ENCODE data around the gene SYT2. TPM values are rescaled to one million over a fixed set of nuclear protein-coding genes. Genes with fewer than 3 reads are reported as not detected.
"Not testable (repeated sequence)": the region's sequence is repeated elsewhere in the genome, so short reads cannot be mapped to it uniquely, and the experiment has no call there.

SYT2 gene
- total and polyA plus RNA-seq, 4 donors: 0.01 to 0.23 (median 0.03) TPM

GRCh38 chr1:202623075-202623474, 87.2 kb downstream of the SYT2 start:
- no peak overlapping the region for H3K9ac ChIP-seq (ENCODE audit: insufficient read depth in 1 of 2, low read length in 2 of 2)
- TF ChIP-seq CTCF (IDR thresholded peaks at IDR 0.05; ENCODE audit: control extremely low read depth, extremely low read depth): no peak
- no peaks in the 10 kb centered on the region for H3K9me3 ChIP-seq (ENCODE audit: control insufficient read depth in 4 of 4, insufficient read depth in 3 of 4, low read length in 3 of 4)
- ATAC-seq (ENCODE audit: insufficient read depth, low FRiP score) (no peak), DNase-seq (peak; percentile 22 to 53 (median 28))
- H3K4me1 ChIP-seq (ENCODE audit: control insufficient read depth in 5 of 5, insufficient read depth in 5 of 5, low read length in 5 of 5): peaks cover 0 to 19% (median 4%) of the 10 kb centered on the region in 5 donors
- H3K27me3 ChIP-seq (ENCODE audit: control insufficient read depth in 3 of 3, insufficient read depth in 3 of 3, low read length in 2 of 3): peaks cover 0 to 3% (median 0%) of the 10 kb centered on the region in 3 donors
- H3K36me3 ChIP-seq (ENCODE audit: control insufficient read depth in 4 of 4, insufficient read depth in 4 of 4, low read length in 4 of 4): no peaks in the 10 kb centered on the region
- no peak overlapping the region for H3K27ac ChIP-seq (ENCODE audit: low read depth in 1 of 2, low read length in 1 of 2)
- H3K4me3 ChIP-seq: no peak overlapping the region
- WGBS, 2 donors: 58 to 61% methylated on average over 7 of the region's 7 CpGs

- DNase-seq: no peak
- H3K4me3 ChIP-seq: no peak overlapping the region
- H3K9me3 ChIP-seq (ENCODE audit: control insufficient read depth in 4 of 4, insufficient read depth in 3 of 4, low read length in 3 of 4): no peaks in the 10 kb centered on the region
- 91 to 97% methylated on average over 8 of the region's 8 CpGs for WGBS, 2 donors
- no peak for TF ChIP-seq CTCF (IDR thresholded peaks at IDR 0.05; ENCODE audit: control extremely low read depth, extremely low read depth)
- no peak overlapping the region for H3K9ac ChIP-seq (ENCODE audit: insufficient read depth in 1 of 2, low read length in 2 of 2)
- H3K27me3 ChIP-seq (ENCODE audit: control insufficient read depth in 3 of 3, insufficient read depth in 3 of 3, low read length in 2 of 3): peaks cover 0 to 3% (median 0%) of the 10 kb centered on the region in 3 donors
- H3K36me3 ChIP-seq (ENCODE audit: control insufficient read depth in 4 of 4, insufficient read depth in 4 of 4, low read length in 4 of 4): no peaks in the 10 kb centered on the region
- no peak for ATAC-seq (ENCODE audit: insufficient read depth, low FRiP score)
- no peak overlapping the region for H3K27ac ChIP-seq (ENCODE audit: low read depth in 1 of 2, low read length in 1 of 2)
- H3K4me1 ChIP-seq (ENCODE audit: control insufficient read depth in 5 of 5, insufficient read depth in 5 of 5, low read length in 5 of 5): peaks cover 0 to 19% (median 4%) of the 10 kb centered on the region in 5 donors
These were observed 87.9 kb downstream of the SYT2 start for GRCh38 chr1:202622388-202622787.

GRCh38 chr1:202621446-202621845, 88.8 kb downstream of the SYT2 start:
- Histone ChIP-seq H3K9me3 (ENCODE audit: control insufficient read depth in 4 of 4, insufficient read depth in 3 of 4, low read length in 3 of 4) (no peaks in the 10 kb centered on the region), H3K4me3 (no peak overlapping the region), H3K27me3 (ENCODE audit: control insufficient read depth in 3 of 3, insufficient read depth in 3 of 3, low read length in 2 of 3) (peaks cover 0 to 3% (median 0%) of the 10 kb centered on the region in 3 donors), H3K27ac (ENCODE audit: low read depth in 1 of 2, low read length in 1 of 2) (no peak overlapping the region), H3K4me1 (ENCODE audit: control insufficient read depth in 5 of 5, insufficient read depth in 5 of 5, low read length in 5 of 5) (peaks cover 0 to 24% (median 5%) of the 10 kb centered on the region in 5 donors), H3K36me3 (ENCODE audit: control insufficient read depth in 4 of 4, insufficient read depth in 4 of 4, low read length in 4 of 4) (no peaks in the 10 kb centered on the region), H3K9ac (ENCODE audit: insufficient read depth in 1 of 2, low read length in 2 of 2) (no peak overlapping the region)
- DNase-seq (no peak), ATAC-seq (ENCODE audit: insufficient read depth, low FRiP score) (no peak)
- WGBS, 2 donors: 96 to 100% methylated on average over 3 of the region's 3 CpGs
- no peak for TF ChIP-seq CTCF (IDR thresholded peaks at IDR 0.05; ENCODE audit: control extremely low read depth, extremely low read depth)

- not testable (repeated sequence) for ATAC-seq (ENCODE audit: insufficient read depth, low FRiP score); H3K27me3 ChIP-seq (ENCODE audit: control insufficient read depth in 3 of 3, insufficient read depth in 3 of 3, low read length in 2 of 3); H3K4me3 ChIP-seq; H3K9ac ChIP-seq (ENCODE audit: insufficient read depth in 1 of 2, low read length in 2 of 2); H3K36me3 ChIP-seq (ENCODE audit: control insufficient read depth in 4 of 4, insufficient read depth in 4 of 4, low read length in 4 of 4); H3K9me3 ChIP-seq (ENCODE audit: control insufficient read depth in 4 of 4, insufficient read depth in 3 of 4, low read length in 3 of 4); H3K27ac ChIP-seq (ENCODE audit: low read depth in 1 of 2, low read length in 1 of 2); DNase-seq
- peaks cover 9 to 38% (median 10%) of the 10 kb centered on the region in 5 donors for H3K4me1 ChIP-seq (ENCODE audit: control insufficient read depth in 5 of 5, insufficient read depth in 5 of 5, low read length in 5 of 5)
- 84 to 100% methylated on average over 2 of the region's 2 CpGs for WGBS, 2 donors
These were observed 90.2 kb downstream of the SYT2 start for GRCh38 chr1:202620036-202620435.

Data from lung (tissue), 12 donors.